Smooth muscle cell (in vitro differentiated cells): ENCODE measurements around the gene ZNF783. TPM values are rescaled to one million over a fixed set of nuclear protein-coding genes. Genes with fewer than 3 reads are reported as not detected.

Source experiments
- DNase-seq: peaks from one replicate; lab custom pipeline; 2025; ENCODE audit not compliant: unreplicated experiment; lab: John Stamatoyannopoulos, UW
- H2AFZ ChIP-seq: fragments of 200-600 bp; sonication (generic); 2 replicates; pipeline ENCODE4 v1.6.0; 2016; ENCODE audit warnings: antibody characterized with exemption, low read depth, mild to moderate bottlenecking
- H3F3A ChIP-seq: fragments of 200-600 bp; sonication (generic); 2 replicates; pipeline ENCODE4 v1.6.0; 2017; ENCODE audit warnings: antibody characterized with exemption, low read depth
- H3K27ac ChIP-seq: fragments of 200-600 bp; sonication (generic); 2 replicates; pipeline ENCODE4 v1.5.1; 2016; ENCODE audit warnings: low read depth, mild to moderate bottlenecking
- H3K27me3 ChIP-seq: fragments of 200-600 bp; sonication (generic); 2 replicates; pipeline ENCODE4 v1.6.1; 2016; ENCODE audit warnings: low read depth, mild to moderate bottlenecking
- H3K36me3 ChIP-seq: fragments of 200-600 bp; sonication (generic); 2 replicates; pipeline ENCODE4 v1.5.1; 2016; ENCODE audit warnings: low read depth
- H3K4me1 ChIP-seq: fragments of 200-600 bp; sonication (generic); 2 replicates; pipeline ENCODE4 v1.5.1; 2016; ENCODE audit warnings: low read depth
- H3K4me2 ChIP-seq: fragments of 200-600 bp; sonication (generic); 2 replicates; pipeline ENCODE4 v1.6.0; 2016; ENCODE audit warnings: mild to moderate bottlenecking
- H3K4me3 ChIP-seq: fragments of 200-600 bp; sonication (generic); 2 replicates; pipeline ENCODE4 v1.5.1; 2016; ENCODE audit warnings: mild to moderate bottlenecking
- H3K79me2 ChIP-seq: fragments of 200-600 bp; sonication (generic); 2 replicates; pipeline ENCODE4 v1.6.0; 2016; ENCODE audit warnings: low read depth, mild to moderate bottlenecking
- H3K9ac ChIP-seq: fragments of 200-600 bp; sonication (generic); 2 replicates; pipeline ENCODE4 v1.6.0; 2016; ENCODE audit warnings: low read depth
- H3K9me3 ChIP-seq: fragments of 200-600 bp; sonication (generic); replicated peaks from 2 replicates; pipeline ENCODE4 v1.5.1; 2016; ENCODE audit warnings: low read depth
- H4K20me1 ChIP-seq: fragments of 200-600 bp; sonication (generic); 2 replicates; pipeline ENCODE4 v1.6.0; 2016; ENCODE audit warnings: low read depth
- CTCF ChIP-seq: fragments of 200-600 bp; sonication (generic); IDR thresholded peaks from 2 replicates; pipeline ENCODE4 v1.5.1; 2017; ENCODE audit warnings: borderline replicate concordance, mild to moderate bottlenecking, antibody characterized with exemption; ENCODE audit not compliant: insufficient read depth, poor library complexity, severe bottlenecking
- WGBS: methylation state at CpG from one replicate; pipeline ENCODE4 v1.1.7; 2016; ENCODE audit warnings: low lambda C conversion rate; 5-methylcytosine and 5-hydroxymethylcytosine counted together
- polyA plus RNA-seq: library from polyadenylated mRNA; unstranded; fragments of >200 nt; fragmentation: Nextera tagmentation; extraction: Ambion mirVana; gene quantifications from 2 replicates; pipeline ENCODE4 v1.2.1, GENCODE V29; 2016
- total RNA-seq: library from RNA; depleted of rRNA; stranded (reverse); fragments of >200 nt; gene quantifications from 2 replicates; pipeline ENCODE4 v1.2.3, GENCODE V29; 2014

Gene ZNF783
- total and polyA plus RNA-seq, 2 experiments from 2014 or later: 7.2 to 8.1 TPM

GRCh38 chr7:149279111-149279743 lies 17.2 kb downstream of the ZNF783 start:
- Histone ChIP-seq H2AFZ (no peak overlapping the region), H3K27ac (no peak overlapping the region), H4K20me1 (peaks cover 4% of the 10 kb centered on the region), H3K4me3 (no peak overlapping the region), H3K9me3 (peaks cover 3% of the 10 kb centered on the region), H3K4me1 (no peaks in the 10 kb centered on the region), H3K4me2 (no peak overlapping the region), H3K36me3 (peaks cover 6% of the 10 kb centered on the region), H3F3A (no peaks in the 10 kb centered on the region), H3K79me2 (peaks cover 8% of the 10 kb centered on the region), H3K27me3 (no peaks in the 10 kb centered on the region), H3K9ac (no peak overlapping the region)
- no peak for DNase-seq
- WGBS: 96% methylated on average over 17 of the region's 17 CpGs
- TF ChIP-seq CTCF: no peak

- Histone ChIP-seq H3K4me2 (no peak overlapping the region), H2AFZ (no peak overlapping the region), H4K20me1 (peaks cover 10% of the 10 kb centered on the region), H3K9ac (no peak overlapping the region), H3K27me3 (no peaks in the 10 kb centered on the region), H3K79me2 (no peaks in the 10 kb centered on the region), H3K4me1 (peaks cover 5% of the 10 kb centered on the region), H3K36me3 (no peaks in the 10 kb centered on the region), H3F3A (no peaks in the 10 kb centered on the region), H3K9me3 (no peaks in the 10 kb centered on the region), H3K27ac (no peak overlapping the region), H3K4me3 (no peak overlapping the region)
- DNase-seq: no peak
- TF ChIP-seq CTCF: no peak
- 86% methylated on average over 8 of the region's 9 CpGs for WGBS
Observed at GRCh38 chr7:149280151-149280550, 18.2 kb downstream of the ZNF783 start.

GRCh38 chr7:149280661-149281507 lies 18.9 kb downstream of the ZNF783 start:
- no peaks in the 10 kb centered on the region for H3F3A ChIP-seq
- no peak overlapping the region for H3K4me3 ChIP-seq
- no peak for TF ChIP-seq CTCF
- DNase-seq: no peak
- H3K27me3 ChIP-seq: no peaks in the 10 kb centered on the region
- H3K27ac ChIP-seq: no peak overlapping the region
- no peak overlapping the region for H3K9ac ChIP-seq
- no peaks in the 10 kb centered on the region for H3K36me3 ChIP-seq
- H3K9me3 ChIP-seq: no peaks in the 10 kb centered on the region
- peaks cover 5% of the 10 kb centered on the region for H3K4me1 ChIP-seq
- H2AFZ ChIP-seq: no peak overlapping the region
- H3K79me2 ChIP-seq: no peaks in the 10 kb centered on the region
- H4K20me1 ChIP-seq: peaks cover 10% of the 10 kb centered on the region
- 96% methylated on average over 8 of the region's 8 CpGs for WGBS
- no peak overlapping the region for H3K4me2 ChIP-seq
